Spleen (tissue), 7 donors: ENCODE results near the gene ASTL.

ENCODE experiments used
- POLR2A ChIP-seq, 3 donors: fragments of 450-650 bp; IDR thresholded peaks; one replicate each; pipeline ENCODE4 v1.5.1; 2017; ENCODE audit warnings: antibody characterized with exemption in 3 of 3, mild to moderate bottlenecking in 1 of 3
- POLR2AphosphoS5 ChIP-seq, 3 donors: sonication (generic); formaldehyde crosslinking; IDR thresholded peaks; one replicate each; pipeline ENCODE4 v1.5.1; 2017; ENCODE audit warnings: antibody characterized with exemption in 3 of 3
- TF ChIP-seq, protein P1 (sequence below), 11 experiments: fragments of 200-600 bp in 7 of 11; fragments of 450-650 bp in 4 of 11; sonication (generic) in 4 of 11; IDR thresholded peaks in 8 of 11; conservative IDR thresholded peaks in 3 of 11; 1 replicate in 7 of 11; 2 replicates in 4 of 11; pipeline versions ENCODE4 v1.4.0 to v1.8.0; 2016 to 2021; ENCODE audit warnings: antibody characterized with exemption in 11 of 11, inconsistent platforms in 4 of 11, mild to moderate bottlenecking in 1 of 11
- donor health status: DM: no; HTN: no; CAD: no; lungs with moderate emphysema.
- donor health status: DM: no; HTN: no; CAD: no.
- donor health status: DM: no; HTN: no; CAD: no.

DNA sequence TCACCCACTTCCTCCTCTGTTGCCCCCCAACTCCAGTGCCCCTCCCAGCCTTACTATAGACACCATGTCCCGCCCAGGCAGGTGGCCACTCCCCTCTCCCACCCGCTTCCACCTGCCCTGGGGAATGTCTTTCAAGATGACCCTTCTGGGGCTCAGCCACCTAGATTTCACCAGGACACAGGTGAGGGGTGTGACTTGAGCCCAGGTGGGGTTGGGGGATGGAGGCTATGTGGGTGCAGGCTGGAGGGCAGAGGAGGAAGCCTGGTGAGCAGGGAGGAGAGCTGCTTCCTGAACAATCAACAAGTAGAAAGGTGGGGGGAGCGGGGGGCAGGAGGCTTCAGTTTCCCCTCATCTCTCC, 30.6 kb downstream of the ASTL start:
- TF ChIP-seq, protein P1, sequence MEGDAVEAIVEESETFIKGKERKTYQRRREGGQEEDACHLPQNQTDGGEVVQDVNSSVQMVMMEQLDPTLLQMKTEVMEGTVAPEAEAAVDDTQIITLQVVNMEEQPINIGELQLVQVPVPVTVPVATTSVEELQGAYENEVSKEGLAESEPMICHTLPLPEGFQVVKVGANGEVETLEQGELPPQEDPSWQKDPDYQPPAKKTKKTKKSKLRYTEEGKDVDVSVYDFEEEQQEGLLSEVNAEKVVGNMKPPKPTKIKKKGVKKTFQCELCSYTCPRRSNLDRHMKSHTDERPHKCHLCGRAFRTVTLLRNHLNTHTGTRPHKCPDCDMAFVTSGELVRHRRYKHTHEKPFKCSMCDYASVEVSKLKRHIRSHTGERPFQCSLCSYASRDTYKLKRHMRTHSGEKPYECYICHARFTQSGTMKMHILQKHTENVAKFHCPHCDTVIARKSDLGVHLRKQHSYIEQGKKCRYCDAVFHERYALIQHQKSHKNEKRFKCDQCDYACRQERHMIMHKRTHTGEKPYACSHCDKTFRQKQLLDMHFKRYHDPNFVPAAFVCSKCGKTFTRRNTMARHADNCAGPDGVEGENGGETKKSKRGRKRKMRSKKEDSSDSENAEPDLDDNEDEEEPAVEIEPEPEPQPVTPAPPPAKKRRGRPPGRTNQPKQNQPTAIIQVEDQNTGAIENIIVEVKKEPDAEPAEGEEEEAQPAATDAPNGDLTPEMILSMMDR (IDR thresholded peaks at IDR 0.05 in 8 of 11, conservative IDR thresholded peaks at IDR 0.05 in 3 of 11) = no peak
- TF ChIP-seq POLR2A (IDR thresholded peaks at IDR 0.05) = no peak
- no peak for TF ChIP-seq POLR2AphosphoS5 (IDR thresholded peaks at IDR 0.05)
